Osteoblast (primary cell): ENCODE results near the gene SLC35E4. TPM values are rescaled to one million over a fixed set of nuclear protein-coding genes. Genes with fewer than 3 reads are reported as not detected.
"Not testable (repeated sequence)": the region's sequence is repeated elsewhere in the genome, so short reads cannot be mapped to it uniquely, and the experiment has no call there.

ENCODE experiments used
- DNase-seq: peaks from one replicate; pipeline ENCODE4 v3.0.0; 2011; ENCODE audit warnings: low spot score, mixed read lengths; ENCODE audit not compliant: insufficient read length; ENCODE audit errors: missing footprints
- H2AFZ ChIP-seq: 2 replicates; pipeline ENCODE4 v1.6.0; 2011; ENCODE audit warnings: mild to moderate bottlenecking, low read length
- H3K27ac ChIP-seq: 2 replicates; pipeline ENCODE4 v1.5.1; 2011; ENCODE audit warnings: mild to moderate bottlenecking, low read depth, low read length, moderate library complexity
- H3K27me3 ChIP-seq: 2 replicates; pipeline ENCODE4 v1.6.0; 2012; ENCODE audit warnings: mild to moderate bottlenecking, control low read depth, inconsistent platforms, low read length, moderate library complexity; ENCODE audit not compliant: insufficient read depth
- H3K36me3 ChIP-seq: 2 replicates; pipeline ENCODE4 v1.5.1; 2011; ENCODE audit warnings: mild to moderate bottlenecking, low read length, control low read depth, moderate library complexity; ENCODE audit not compliant: insufficient read depth
- H3K4me1 ChIP-seq: 2 replicates; pipeline ENCODE4 v1.5.1; 2011; ENCODE audit warnings: mild to moderate bottlenecking, low read length, control low read depth, moderate library complexity; ENCODE audit not compliant: insufficient read depth
- H3K4me2 ChIP-seq: 2 replicates; pipeline ENCODE4 v1.6.0; 2011; ENCODE audit warnings: mild to moderate bottlenecking, low read length; ENCODE audit not compliant: insufficient read depth
- H3K4me3 ChIP-seq: fragments of 200-600 bp; sonication (generic); 3 replicates; pipeline ENCODE4 v1.5.1; 2012; ENCODE audit warnings: mild to moderate bottlenecking, low read length, inconsistent platforms; ENCODE audit not compliant: insufficient read depth
- H3K79me2 ChIP-seq: 2 replicates; pipeline ENCODE4 v1.6.0; 2012; ENCODE audit warnings: mild to moderate bottlenecking, low read length, control low read depth, inconsistent platforms; ENCODE audit not compliant: insufficient read depth
- H3K9me3 ChIP-seq: 2 replicates; pipeline ENCODE4 v1.5.1; 2011; ENCODE audit warnings: low read depth, low read length, control low read depth
- H4K20me1 ChIP-seq: 2 replicates; pipeline ENCODE4 v1.6.0; 2012; ENCODE audit warnings: mild to moderate bottlenecking, low read length, control low read depth; ENCODE audit not compliant: insufficient read depth
- CTCF ChIP-seq: IDR thresholded peaks from 2 replicates; pipeline ENCODE4 v1.5.1; 2011; ENCODE audit warnings: mild to moderate bottlenecking, low read depth, low read length, moderate library complexity; ENCODE audit errors: extremely low read depth
- total RNA-seq: library from RNA; depleted of rRNA; stranded (reverse); fragments of >200 nt; gene quantifications from 2 replicates; pipeline ENCODE4 v1.2.3, GENCODE V29; 2012

SLC35E4 gene
- total RNA-seq, 1 donor = 13.0 TPM

- no peak for DNase-seq
- TF ChIP-seq CTCF = no peak
These were observed 20.0 kb upstream of the SLC35E4 start for GRCh38 chr22:30615543-30615954.

GRCh38 chr22:30617819-30618218 is 17.8 kb upstream of the SLC35E4 start:
- no peak for TF ChIP-seq CTCF
- H3K9me3 ChIP-seq = no peaks in the 10 kb centered on the region
- H3K36me3 ChIP-seq = no peaks in the 10 kb centered on the region
- H3K79me2 ChIP-seq = no peaks in the 10 kb centered on the region
- H3K27me3 ChIP-seq = peaks cover 2% of the 10 kb centered on the region
- no peak overlapping the region for H3K27ac ChIP-seq
- H2AFZ ChIP-seq = no peak overlapping the region
- no peaks in the 10 kb centered on the region for H3K4me1 ChIP-seq
- no peak for DNase-seq
- H3K4me2 ChIP-seq = no peak overlapping the region
- no peak overlapping the region for H3K4me3 ChIP-seq
- H4K20me1 ChIP-seq = no peaks in the 10 kb centered on the region

More at GRCh38 chr22:30615543-30615954, 20.0 kb upstream of the SLC35E4 start:
- H3K36me3 ChIP-seq = no peaks in the 10 kb centered on the region
- H3K79me2 ChIP-seq = no peaks in the 10 kb centered on the region
- H3K27ac ChIP-seq = no peak overlapping the region
- H3K4me3 ChIP-seq = no peak overlapping the region
- H3K27me3 ChIP-seq = peaks cover 2% of the 10 kb centered on the region
- H3K4me1 ChIP-seq = no peaks in the 10 kb centered on the region
- no peaks in the 10 kb centered on the region for H4K20me1 ChIP-seq
- H3K9me3 ChIP-seq = no peaks in the 10 kb centered on the region
- H2AFZ ChIP-seq = no peak overlapping the region
- no peak overlapping the region for H3K4me2 ChIP-seq

- not testable (repeated sequence) for H3K27ac ChIP-seq, H3K4me1 ChIP-seq, H3K27me3 ChIP-seq, H3K4me3 ChIP-seq, H3K9me3 ChIP-seq, H3K36me3 ChIP-seq, H3K4me2 ChIP-seq, H4K20me1 ChIP-seq, H3K79me2 ChIP-seq, DNase-seq, H2AFZ ChIP-seq
These were observed 15.7 kb upstream of the SLC35E4 start for GRCh38 chr22:30619909-30620308.

GRCh38 chr22:30626413-30626812 is 9.2 kb upstream of the SLC35E4 start:
- TF ChIP-seq CTCF = no peak
- H2AFZ ChIP-seq = no peak overlapping the region
- DNase-seq = no peak
- H3K4me1 ChIP-seq = no peaks in the 10 kb centered on the region
- no peak overlapping the region for H3K4me2 ChIP-seq
- H3K36me3 ChIP-seq = no peaks in the 10 kb centered on the region
- H3K79me2 ChIP-seq = no peaks in the 10 kb centered on the region
- no peaks in the 10 kb centered on the region for H3K27me3 ChIP-seq
- H3K9me3 ChIP-seq = no peaks in the 10 kb centered on the region
- no peak overlapping the region for H3K4me3 ChIP-seq
- H3K27ac ChIP-seq = no peak overlapping the region
- no peaks in the 10 kb centered on the region for H4K20me1 ChIP-seq
